GM23248 (cell line): ENCODE data around the gene ELAVL2. TPM values are rescaled to one million over a fixed set of nuclear protein-coding genes. Genes with fewer than 3 reads are reported as not detected.

Source experiments
- DNase-seq: peaks from one replicate; pipeline ENCODE4 v3.0.0-alpha.2; 2015
- H2AFZ ChIP-seq: fragments of 200-600 bp; sonication (generic); 2 replicates; pipeline ENCODE4 v1.6.1; 2016; ENCODE audit warnings: antibody characterized with exemption
- H3F3A ChIP-seq: fragments of 200-600 bp; sonication (generic); 2 replicates; pipeline ENCODE4 v1.6.1; 2016; ENCODE audit warnings: mild to moderate bottlenecking, antibody characterized with exemption, mixed run types; ENCODE audit not compliant: insufficient read depth
- H3K27ac ChIP-seq: fragments of 200-600 bp; sonication (generic); 2 replicates; pipeline ENCODE4 v1.5.1; 2016; ENCODE audit warnings: mild to moderate bottlenecking
- H3K27me3 ChIP-seq: fragments of 200-600 bp; sonication (generic); replicated peaks from 2 replicates; pipeline ENCODE4 v1.6.1; 2016; ENCODE audit warnings: mild to moderate bottlenecking; ENCODE audit not compliant: insufficient read depth
- H3K36me3 ChIP-seq: fragments of 200-600 bp; sonication (generic); 2 replicates; pipeline ENCODE4 v1.6.1; 2016; ENCODE audit warnings: low read depth, mild to moderate bottlenecking
- H3K4me1 ChIP-seq: fragments of 200-600 bp; sonication (generic); 2 replicates; pipeline ENCODE4 v1.6.1; 2016; ENCODE audit warnings: mild to moderate bottlenecking; ENCODE audit not compliant: insufficient read depth
- H3K4me2 ChIP-seq: fragments of 200-600 bp; sonication (generic); one replicate; pipeline ENCODE4 v1.6.1; 2016; ENCODE audit warnings: mild to moderate bottlenecking; ENCODE audit not compliant: unreplicated experiment
- H3K4me3 ChIP-seq: fragments of 200-600 bp; sonication (generic); 2 replicates; pipeline ENCODE4 v1.5.1; 2016; ENCODE audit warnings: mild to moderate bottlenecking
- H3K79me2 ChIP-seq: fragments of 200-600 bp; sonication (generic); 2 replicates; pipeline ENCODE4 v1.6.1; 2016; ENCODE audit warnings: mild to moderate bottlenecking; ENCODE audit not compliant: insufficient read depth
- H3K9ac ChIP-seq: fragments of 200-600 bp; sonication (generic); 2 replicates; pipeline ENCODE4 v1.6.1; 2016; ENCODE audit warnings: mild to moderate bottlenecking
- H3K9me2 ChIP-seq: fragments of 200-600 bp; sonication (generic); 2 replicates; pipeline ENCODE4 v1.6.1; 2016; ENCODE audit warnings: mixed run types, mild to moderate bottlenecking, moderate library complexity; ENCODE audit not compliant: insufficient read depth
- H3K9me3 ChIP-seq: fragments of 200-600 bp; sonication (generic); one replicate; pipeline ENCODE4 v1.6.1; 2017; ENCODE audit warnings: low read depth
- H4K20me1 ChIP-seq: fragments of 200-600 bp; sonication (generic); 2 replicates; pipeline ENCODE4 v1.6.0; 2016; ENCODE audit not compliant: insufficient read depth
- EZH2 ChIP-seq: fragments of 200-600 bp; sonication (generic); IDR thresholded peaks from 2 replicates; pipeline ENCODE4 v1.6.1; 2018; ENCODE audit warnings: antibody characterized with exemption, mild to moderate bottlenecking; ENCODE audit not compliant: insufficient read depth, poor library complexity, severe bottlenecking
- EZH2phosphoT487 ChIP-seq: fragments of 200-600 bp; sonication (generic); IDR thresholded peaks from 2 replicates; pipeline ENCODE4 v1.6.1; 2018; ENCODE audit warnings: antibody characterized with exemption, moderate library complexity, mild to moderate bottlenecking, low read depth; ENCODE audit not compliant: insufficient read depth
- WGBS, 2 experiments: methylation state at CpG; one replicate each; pipeline ENCODE4 v1.1.6; 2015 to 2017; ENCODE audit warnings: low lambda C conversion rate in 2 of 2, low coverage in 1 of 2; ENCODE audit errors: missing lambda C conversion rate in 2 of 2; 5-methylcytosine and 5-hydroxymethylcytosine counted together
- in situ Hi-C: fragments of 300-500 bp; cut with MboI; formaldehyde crosslinking; loops from 2 replicates; pipeline ENCODE4 v1.15.0; 2020
- polyA plus RNA-seq: library from polyadenylated mRNA; unstranded; fragments of >200 nt; fragmentation: Nextera tagmentation; extraction: Ambion mirVana; gene quantifications from 2 replicates; pipeline ENCODE4 v1.2.1, GENCODE V29; 2016
- total RNA-seq: library from RNA; depleted of rRNA; stranded (reverse); fragments of >200 nt; shearing (Covaris generic); gene quantifications from 2 replicates; pipeline ENCODE4 v1.2.3, GENCODE V29; 2014

The ELAVL2 gene
- total and polyA plus RNA-seq, 2 experiments from 2014 or later = 0.08 TPM; not detected in 1

- TF ChIP-seq EZH2phosphoT487 = no peak
- no peak for TF ChIP-seq EZH2
- no peak overlapping the region for H3K4me3 ChIP-seq
- H3K79me2 ChIP-seq = no peaks in the 10 kb centered on the region
- no peaks in the 10 kb centered on the region for H3K36me3 ChIP-seq
- H3K9ac ChIP-seq = no peak overlapping the region
- in situ Hi-C loops = no loop called here
- peak; percentile 1 for DNase-seq
- no peaks in the 10 kb centered on the region for H3K4me1 ChIP-seq
- H3K9me2 ChIP-seq = no peaks in the 10 kb centered on the region
- no peak overlapping the region for H3K27ac ChIP-seq
- peaks cover 8% of the 10 kb centered on the region for H3K27me3 ChIP-seq
- WGBS, 2 experiments = 1 to 2% methylated on average over 12 to 17 of the region's 17 CpGs
- H3F3A ChIP-seq = no peaks in the 10 kb centered on the region
- H3K4me2 ChIP-seq = no peak overlapping the region
- H3K9me3 ChIP-seq = no peaks in the 10 kb centered on the region
- H4K20me1 ChIP-seq = no peaks in the 10 kb centered on the region
- no peak overlapping the region for H2AFZ ChIP-seq
These were observed 24.2 kb upstream of the ELAVL2 start for GRCh38 chr9:23850242-23850689.

- Histone ChIP-seq H3F3A (no peaks in the 10 kb centered on the region), H3K9me2 (no peaks in the 10 kb centered on the region), H2AFZ (no peak overlapping the region), H3K36me3 (no peaks in the 10 kb centered on the region), H3K4me1 (no peaks in the 10 kb centered on the region), H3K9me3 (no peaks in the 10 kb centered on the region), H3K4me2 (no peak overlapping the region), H3K27ac (no peak overlapping the region), H3K79me2 (no peaks in the 10 kb centered on the region), H3K27me3 (peaks cover 8% of the 10 kb centered on the region), H3K9ac (no peak overlapping the region), H4K20me1 (no peaks in the 10 kb centered on the region), H3K4me3 (no peak overlapping the region)
- WGBS, 2 experiments = 8 to 11% methylated on average over 11 of the region's 11 CpGs
- in situ Hi-C loops = no loop called here
- TF ChIP-seq EZH2phosphoT487 (no peak), EZH2 (no peak)
- DNase-seq = no peak
These were observed 23.5 kb upstream of the ELAVL2 start for GRCh38 chr9:23849379-23850035.

GRCh38 chr9:23842565-23843129 lies 16.6 kb upstream of the ELAVL2 start:
- 32 to 42% methylated on average over 1 of the region's 1 CpG for WGBS, 2 experiments
- Histone ChIP-seq H3K4me3 (no peak overlapping the region), H3K4me1 (no peaks in the 10 kb centered on the region), H3K36me3 (no peaks in the 10 kb centered on the region), H3K9me3 (no peaks in the 10 kb centered on the region), H3K9me2 (no peaks in the 10 kb centered on the region), H2AFZ (no peak overlapping the region), H3F3A (no peaks in the 10 kb centered on the region), H3K9ac (no peak overlapping the region), H3K27ac (no peak overlapping the region), H3K79me2 (no peaks in the 10 kb centered on the region), H3K27me3 (no peaks in the 10 kb centered on the region), H3K4me2 (no peak overlapping the region), H4K20me1 (no peaks in the 10 kb centered on the region)
- in situ Hi-C loops = no loop called here
- DNase-seq = no peak
- TF ChIP-seq EZH2 (no peak), EZH2phosphoT487 (no peak)

- Histone ChIP-seq H3F3A (no peaks in the 10 kb centered on the region), H3K4me2 (no peak overlapping the region), H4K20me1 (no peaks in the 10 kb centered on the region), H3K9ac (no peak overlapping the region), H3K79me2 (no peaks in the 10 kb centered on the region), H3K36me3 (no peaks in the 10 kb centered on the region), H3K27ac (no peak overlapping the region), H3K9me2 (no peaks in the 10 kb centered on the region), H3K4me3 (no peak overlapping the region), H2AFZ (no peak overlapping the region), H3K9me3 (no peaks in the 10 kb centered on the region), H3K4me1 (no peaks in the 10 kb centered on the region), H3K27me3 (no peaks in the 10 kb centered on the region)
- WGBS, 2 experiments = 8 to 24% methylated on average over 2 of the region's 2 CpGs
- TF ChIP-seq EZH2phosphoT487 = no peak
- no peak for TF ChIP-seq EZH2
- no peak for DNase-seq
- in situ Hi-C loops = no loop called here
These were observed 15.3 kb upstream of the ELAVL2 start for GRCh38 chr9:23841304-23841703.
